HepG2 (cell line): ENCODE measurements around the gene MAPRE3. TPM values are rescaled to one million over a fixed set of nuclear protein-coding genes. Genes with fewer than 3 reads are reported as not detected.
A peak's percentile ranks its signal among the peaks of the same experiment; 100 is the strongest.

ENCODE experiments used
- ARNTL ChIP-seq: sonication (generic); formaldehyde crosslinking; IDR thresholded peaks from 2 replicates; pipeline ENCODE4 v1.4.0; 2020; ENCODE audit warnings: mild to moderate bottlenecking, missing genetic modification reagents
- ATRX ChIP-seq: sonication (generic); formaldehyde crosslinking; IDR thresholded peaks from 2 replicates; pipeline ENCODE4 v1.4.0; 2020; ENCODE audit warnings: missing genetic modification reagents, borderline replicate concordance
- FOXC1 ChIP-seq: sonication (generic); formaldehyde crosslinking; IDR thresholded peaks from 2 replicates; pipeline ENCODE4 v1.8.0; 2022; ENCODE audit warnings: mild to moderate bottlenecking, missing genetic modification reagents, borderline replicate concordance
- GLI4 ChIP-seq: sonication (generic); formaldehyde crosslinking; IDR thresholded peaks from 2 replicates; pipeline ENCODE4 v1.5.1; 2020; ENCODE audit warnings: missing genetic modification reagents, mild to moderate bottlenecking, moderate library complexity, borderline replicate concordance
- HMGA1 ChIP-seq: sonication (generic); formaldehyde crosslinking; conservative IDR thresholded peaks from 2 replicates; pipeline ENCODE4 v1.4.0; 2020; ENCODE audit warnings: missing genetic modification reagents
- IKZF1 ChIP-seq: fragments of 450-650 bp; IDR thresholded peaks from 2 replicates; pipeline ENCODE4 v1.7.1; 2016
- ISX ChIP-seq: sonication (generic); formaldehyde crosslinking; conservative IDR thresholded peaks from 2 replicates; pipeline ENCODE4 v1.5.0; 2020; ENCODE audit warnings: missing genetic modification reagents
- KLF16 ChIP-seq, 2 experiments: sonication (generic) in 1 of 2; formaldehyde crosslinking in 1 of 2; IDR thresholded peaks; 2 replicates each; pipeline versions ENCODE4 v1.6.1 to v1.8.0; 2016 to 2023; ENCODE audit warnings: missing genetic modification reagents in 2 of 2, missing compliant biosample characterization in 1 of 2
- MAFG ChIP-seq: sonication (generic); formaldehyde crosslinking; IDR thresholded peaks from 2 replicates; pipeline ENCODE4 v1.5.1; 2020; ENCODE audit warnings: mild to moderate bottlenecking, missing genetic modification reagents
- PCBP1 ChIP-seq: fragments of 200-400 bp; formaldehyde crosslinking; IDR thresholded peaks from 2 replicates; pipeline ENCODE4 v1.6.1; 2017; ENCODE audit warnings: mild to moderate bottlenecking, low read depth, low read length, borderline replicate concordance
- PHF5A ChIP-seq: IDR thresholded peaks from one replicate; pipeline ENCODE4 v1.6.1; 2018; ENCODE audit warnings: low read depth, missing genetic modification reagents; ENCODE audit not compliant: unreplicated experiment
- POGZ ChIP-seq: sonication (generic); formaldehyde crosslinking; IDR thresholded peaks from 2 replicates; pipeline ENCODE4 v1.4.0; 2020; ENCODE audit warnings: mild to moderate bottlenecking, missing genetic modification reagents
- THAP9 ChIP-seq: sonication (generic); formaldehyde crosslinking; IDR thresholded peaks from 2 replicates; pipeline ENCODE4; 2020; ENCODE audit warnings: missing genetic modification reagents, mild to moderate bottlenecking, borderline replicate concordance
- ZNF138 ChIP-seq: sonication (generic); formaldehyde crosslinking; IDR thresholded peaks from 2 replicates; pipeline ENCODE4 v1.5.0; 2020; ENCODE audit warnings: mild to moderate bottlenecking, low read depth, missing genetic modification reagents
- ZNF143 ChIP-seq: sonication (generic); formaldehyde crosslinking; IDR thresholded peaks from 2 replicates; pipeline ENCODE4 v1.4.0; 2020; ENCODE audit warnings: missing genetic modification reagents
- ZNF607 ChIP-seq: sonication (generic); formaldehyde crosslinking; IDR thresholded peaks from 2 replicates; pipeline ENCODE4 v1.5.1; 2020; ENCODE audit warnings: missing genetic modification reagents, mild to moderate bottlenecking, borderline replicate concordance
- polyA plus RNA-seq, 8 experiments: library from polyadenylated mRNA; depleted of rRNA in 3 of 8; stranded (reverse) in 7 of 8; unstranded in 1 of 8; fragments of >200 nt; fragmentation: Illumina TruSeq in 4 of 8; extraction: Trizol in 4 of 8; gene quantifications; 2 replicates each; pipeline versions ENCODE4 v1.2.1 to v1.2.3, GENCODE V29; 2011 to 2016; ENCODE audit warnings: low read depth in 4 of 8, missing spikeins in 1 of 8, mixed read lengths in 1 of 8; ENCODE audit not compliant: insufficient read depth in 1 of 8
- total RNA-seq, 5 experiments: library from RNA; depleted of rRNA; stranded (reverse); fragments of >200 nt; fragmentation: Illumina TruSeq; extraction: Trizol; gene quantifications; 2 replicates each; pipeline ENCODE4 v1.2.3, GENCODE V29; 2016; ENCODE audit warnings: low read depth in 1 of 5
- TF ChIP-seq, protein P1 (sequence below): sonication (generic); formaldehyde crosslinking; IDR thresholded peaks from 2 replicates; pipeline ENCODE4 v1.9.0; 2021; ENCODE audit warnings: mild to moderate bottlenecking, missing genetic modification reagents
- TF ChIP-seq, protein P2 (sequence below), 2 experiments: sonication (generic) in 1 of 2; formaldehyde crosslinking in 1 of 2; IDR thresholded peaks; 2 replicates each; pipeline versions ENCODE4 v1.4.0 to v1.6.1; 2018 to 2020; ENCODE audit warnings: missing genetic modification reagents in 2 of 2, borderline replicate concordance in 1 of 2, low read depth in 1 of 2, mild to moderate bottlenecking in 1 of 2, missing biosample characterization in 1 of 2

Gene MAPRE3
- total and polyA plus RNA-seq, 2 of the 13 experiments (the other 11 are each of a cell fraction or from before 2014, with no cell fraction given): 0.31 to 0.91 TPM

- TF ChIP-seq ZNF143 (no peak), ZNF138 (CRISPR knock-in tag) (no peak), MAFG (CRISPR knock-in tag) (no peak), GLI4 (peak; percentile 6; the same call in 1 of the 2 replicates), ISX (CRISPR knock-in tag) (no peak), POGZ (CRISPR knock-in tag) (no peak), ZNF607 (CRISPR knock-in tag) (peak; percentile 81), HMGA1 (CRISPR knock-in tag) (no peak), PCBP1 (no peak), IKZF1 (no peak), FOXC1 (no peak), PHF5A (CRISPR knock-in tag) (no peak), ARNTL (CRISPR knock-in tag) (no peak; the same call in 1 of the 2 replicates), ATRX (CRISPR knock-in tag) (no peak), THAP9 (CRISPR knock-in tag) (no peak; the same call in 1 of the 2 replicates), KLF16 (CRISPR knock-in tag; IDR thresholded peaks at IDR 0.05) (no peak)
- TF ChIP-seq, protein P1, sequence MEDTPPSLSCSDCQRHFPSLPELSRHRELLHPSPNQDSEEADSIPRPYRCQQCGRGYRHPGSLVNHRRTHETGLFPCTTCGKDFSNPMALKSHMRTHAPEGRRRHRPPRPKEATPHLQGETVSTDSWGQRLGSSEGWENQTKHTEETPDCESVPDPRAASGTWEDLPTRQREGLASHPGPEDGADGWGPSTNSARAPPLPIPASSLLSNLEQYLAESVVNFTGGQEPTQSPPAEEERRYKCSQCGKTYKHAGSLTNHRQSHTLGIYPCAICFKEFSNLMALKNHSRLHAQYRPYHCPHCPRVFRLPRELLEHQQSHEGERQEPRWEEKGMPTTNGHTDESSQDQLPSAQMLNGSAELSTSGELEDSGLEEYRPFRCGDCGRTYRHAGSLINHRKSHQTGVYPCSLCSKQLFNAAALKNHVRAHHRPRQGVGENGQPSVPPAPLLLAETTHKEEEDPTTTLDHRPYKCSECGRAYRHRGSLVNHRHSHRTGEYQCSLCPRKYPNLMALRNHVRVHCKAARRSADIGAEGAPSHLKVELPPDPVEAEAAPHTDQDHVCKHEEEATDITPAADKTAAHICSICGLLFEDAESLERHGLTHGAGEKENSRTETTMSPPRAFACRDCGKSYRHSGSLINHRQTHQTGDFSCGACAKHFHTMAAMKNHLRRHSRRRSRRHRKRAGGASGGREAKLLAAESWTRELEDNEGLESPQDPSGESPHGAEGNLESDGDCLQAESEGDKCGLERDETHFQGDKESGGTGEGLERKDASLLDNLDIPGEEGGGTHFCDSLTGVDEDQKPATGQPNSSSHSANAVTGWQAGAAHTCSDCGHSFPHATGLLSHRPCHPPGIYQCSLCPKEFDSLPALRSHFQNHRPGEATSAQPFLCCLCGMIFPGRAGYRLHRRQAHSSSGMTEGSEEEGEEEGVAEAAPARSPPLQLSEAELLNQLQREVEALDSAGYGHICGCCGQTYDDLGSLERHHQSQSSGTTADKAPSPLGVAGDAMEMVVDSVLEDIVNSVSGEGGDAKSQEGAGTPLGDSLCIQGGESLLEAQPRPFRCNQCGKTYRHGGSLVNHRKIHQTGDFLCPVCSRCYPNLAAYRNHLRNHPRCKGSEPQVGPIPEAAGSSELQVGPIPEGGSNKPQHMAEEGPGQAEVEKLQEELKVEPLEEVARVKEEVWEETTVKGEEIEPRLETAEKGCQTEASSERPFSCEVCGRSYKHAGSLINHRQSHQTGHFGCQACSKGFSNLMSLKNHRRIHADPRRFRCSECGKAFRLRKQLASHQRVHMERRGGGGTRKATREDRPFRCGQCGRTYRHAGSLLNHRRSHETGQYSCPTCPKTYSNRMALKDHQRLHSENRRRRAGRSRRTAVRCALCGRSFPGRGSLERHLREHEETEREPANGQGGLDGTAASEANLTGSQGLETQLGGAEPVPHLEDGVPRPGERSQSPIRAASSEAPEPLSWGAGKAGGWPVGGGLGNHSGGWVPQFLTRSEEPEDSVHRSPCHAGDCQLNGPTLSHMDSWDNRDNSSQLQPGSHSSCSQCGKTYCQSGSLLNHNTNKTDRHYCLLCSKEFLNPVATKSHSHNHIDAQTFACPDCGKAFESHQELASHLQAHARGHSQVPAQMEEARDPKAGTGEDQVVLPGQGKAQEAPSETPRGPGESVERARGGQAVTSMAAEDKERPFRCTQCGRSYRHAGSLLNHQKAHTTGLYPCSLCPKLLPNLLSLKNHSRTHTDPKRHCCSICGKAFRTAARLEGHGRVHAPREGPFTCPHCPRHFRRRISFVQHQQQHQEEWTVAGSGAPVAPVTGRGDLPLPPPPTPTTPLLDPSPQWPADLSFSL (CRISPR knock-in tag): no peak
- TF ChIP-seq, protein P2, sequence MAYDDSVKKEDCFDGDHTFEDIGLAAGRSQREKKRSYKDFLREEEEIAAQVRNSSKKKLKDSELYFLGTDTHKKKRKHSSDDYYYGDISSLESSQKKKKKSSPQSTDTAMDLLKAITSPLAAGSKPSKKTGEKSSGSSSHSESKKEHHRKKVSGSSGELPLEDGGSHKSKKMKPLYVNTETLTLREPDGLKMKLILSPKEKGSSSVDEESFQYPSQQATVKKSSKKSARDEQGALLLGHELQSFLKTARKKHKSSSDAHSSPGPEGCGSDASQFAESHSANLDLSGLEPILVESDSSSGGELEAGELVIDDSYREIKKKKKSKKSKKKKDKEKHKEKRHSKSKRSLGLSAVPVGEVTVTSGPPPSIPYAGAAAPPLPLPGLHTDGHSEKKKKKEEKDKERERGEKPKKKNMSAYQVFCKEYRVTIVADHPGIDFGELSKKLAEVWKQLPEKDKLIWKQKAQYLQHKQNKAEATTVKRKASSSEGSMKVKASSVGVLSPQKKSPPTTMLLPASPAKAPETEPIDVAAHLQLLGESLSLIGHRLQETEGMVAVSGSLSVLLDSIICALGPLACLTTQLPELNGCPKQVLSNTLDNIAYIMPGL (CRISPR knock-in tag; IDR thresholded peaks at IDR 0.05; ENCODE audit: borderline replicate concordance in 1 of 2, low read depth in 1 of 2): peak in 1 of 2 experiments; percentile 1; a peak in 1 of 4 replicates
These were observed 62.9 kb downstream of the MAPRE3 start (continued) for GRCh38 chr2:27033253-27033852.
